Measurements from ENCODE around the gene ID4.
"Not testable (repeated sequence)": the region's sequence is repeated elsewhere in the genome, so short reads cannot be mapped to it uniquely, and the experiment has no call there.

Gene ID4

GRCh38 chr6:19852090-19852457 lies 14.9 kb downstream of the ID4 start:
- TF ChIP-seq CTCF (IDR thresholded peaks at IDR 0.05; ENCODE audit: borderline replicate concordance, extremely low read depth, low read length, poor library complexity, severe bottlenecking): no peak
- TF ChIP-seq EZH2 (IDR thresholded peaks at IDR 0.05; ENCODE audit: borderline replicate concordance, low read depth, low read length, severe bottlenecking): no peak
- Histone ChIP-seq H3K4me2 (ENCODE audit: insufficient read depth, low read length) (no peak overlapping the region), H3K9me3 (ENCODE audit: insufficient read depth, low read length, severe bottlenecking) (no peaks in the 10 kb centered on the region), H3K36me3 (ENCODE audit: insufficient read depth, low read length) (no peaks in the 10 kb centered on the region), H3K4me3 (ENCODE audit: low read depth in 1 of 2, low read length in 2 of 2) (no peak overlapping the region), H3K27ac (ENCODE audit: low read length) (no peak overlapping the region), H4K20me1 (ENCODE audit: insufficient read depth, low read length) (no peaks in the 10 kb centered on the region), H3K9ac (ENCODE audit: low read depth, low read length) (no peak overlapping the region), H3K4me1 (ENCODE audit: insufficient read depth, low read length) (no peaks in the 10 kb centered on the region), H3K27me3 (ENCODE audit: insufficient read depth, low read length, poor library complexity) (no peaks in the 10 kb centered on the region), H3K79me2 (ENCODE audit: insufficient read depth, low read length) (no peaks in the 10 kb centered on the region), H2AFZ (ENCODE audit: low read depth, low read length) (no peak overlapping the region)
- ATAC-seq (ENCODE audit: insufficient read depth, low read depth): no peak
- DNase-seq: no peak

GRCh38 chr6:19852927-19853326 lies 15.8 kb downstream of the ID4 start:
- DNase-seq: no peak
- H3K4me3 ChIP-seq (ENCODE audit: low read depth in 1 of 2, low read length in 2 of 2): no peak overlapping the region

GRCh38 chr6:19854421-19855015 lies 17.3 kb downstream of the ID4 start:
- H3K4me1 ChIP-seq (ENCODE audit: insufficient read depth, low read length): not testable (repeated sequence)

More at GRCh38 chr6:19852927-19853326, 15.8 kb downstream of the ID4 start:
- no peak overlapping the region for H3K27ac ChIP-seq (ENCODE audit: low read length)
- no peaks in the 10 kb centered on the region for H3K79me2 ChIP-seq (ENCODE audit: insufficient read depth, low read length)
- ATAC-seq (ENCODE audit: insufficient read depth, low read depth): no peak
- no peak overlapping the region for H3K9ac ChIP-seq (ENCODE audit: low read depth, low read length)
- TF ChIP-seq CTCF (IDR thresholded peaks at IDR 0.05; ENCODE audit: borderline replicate concordance, extremely low read depth, low read length, poor library complexity, severe bottlenecking) (no peak), EZH2 (IDR thresholded peaks at IDR 0.05; ENCODE audit: borderline replicate concordance, low read depth, low read length, severe bottlenecking) (no peak)
- H3K36me3 ChIP-seq (ENCODE audit: insufficient read depth, low read length): no peaks in the 10 kb centered on the region
- H2AFZ ChIP-seq (ENCODE audit: low read depth, low read length): no peak overlapping the region
- H3K4me1 ChIP-seq (ENCODE audit: insufficient read depth, low read length): no peaks in the 10 kb centered on the region
- H3K27me3 ChIP-seq (ENCODE audit: insufficient read depth, low read length, poor library complexity): no peaks in the 10 kb centered on the region
- H4K20me1 ChIP-seq (ENCODE audit: insufficient read depth, low read length): no peaks in the 10 kb centered on the region
- H3K9me3 ChIP-seq (ENCODE audit: insufficient read depth, low read length, severe bottlenecking): no peaks in the 10 kb centered on the region
- no peak overlapping the region for H3K4me2 ChIP-seq (ENCODE audit: insufficient read depth, low read length)

GRCh38 chr6:19855536-19855935 lies 18.4 kb downstream of the ID4 start:
- ATAC-seq (ENCODE audit: insufficient read depth, low read depth) (no peak), DNase-seq (no peak)
- no peaks in the 10 kb centered on the region for H3K9me3 ChIP-seq (ENCODE audit: insufficient read depth, low read length, severe bottlenecking)
- H3K4me3 ChIP-seq (ENCODE audit: low read depth in 1 of 2, low read length in 2 of 2): no peak overlapping the region
- H3K9ac ChIP-seq (ENCODE audit: low read depth, low read length): no peak overlapping the region
- H3K27ac ChIP-seq (ENCODE audit: low read length): no peak overlapping the region
- H3K4me2 ChIP-seq (ENCODE audit: insufficient read depth, low read length): no peak overlapping the region
- H3K79me2 ChIP-seq (ENCODE audit: insufficient read depth, low read length): no peaks in the 10 kb centered on the region
- H3K36me3 ChIP-seq (ENCODE audit: insufficient read depth, low read length): no peaks in the 10 kb centered on the region
- no peak overlapping the region for H2AFZ ChIP-seq (ENCODE audit: low read depth, low read length)
- H4K20me1 ChIP-seq (ENCODE audit: insufficient read depth, low read length): no peaks in the 10 kb centered on the region
- no peaks in the 10 kb centered on the region for H3K27me3 ChIP-seq (ENCODE audit: insufficient read depth, low read length, poor library complexity)
- H3K4me1 ChIP-seq (ENCODE audit: insufficient read depth, low read length): no peaks in the 10 kb centered on the region
- TF ChIP-seq CTCF (IDR thresholded peaks at IDR 0.05; ENCODE audit: borderline replicate concordance, extremely low read depth, low read length, poor library complexity, severe bottlenecking): no peak
- TF ChIP-seq EZH2 (IDR thresholded peaks at IDR 0.05; ENCODE audit: borderline replicate concordance, low read depth, low read length, severe bottlenecking): no peak

More at GRCh38 chr6:19854421-19855015, 17.3 kb downstream of the ID4 start:
- H3K4me3 ChIP-seq (ENCODE audit: low read depth in 1 of 2, low read length in 2 of 2); H3K9ac ChIP-seq (ENCODE audit: low read depth, low read length); H2AFZ ChIP-seq (ENCODE audit: low read depth, low read length); H4K20me1 ChIP-seq (ENCODE audit: insufficient read depth, low read length); H3K79me2 ChIP-seq (ENCODE audit: insufficient read depth, low read length); H3K4me2 ChIP-seq (ENCODE audit: insufficient read depth, low read length); H3K9me3 ChIP-seq (ENCODE audit: insufficient read depth, low read length, severe bottlenecking); ATAC-seq (ENCODE audit: insufficient read depth, low read depth); DNase-seq; H3K36me3 ChIP-seq (ENCODE audit: insufficient read depth, low read length); H3K27me3 ChIP-seq (ENCODE audit: insufficient read depth, low read length, poor library complexity); H3K27ac ChIP-seq (ENCODE audit: low read length): not testable (repeated sequence)

Measured in DND-41 (cell line).